HCT116 (cell line): Measurements from ENCODE around the gene TMEM81. TPM values are rescaled to one million over a fixed set of nuclear protein-coding genes. Genes with fewer than 3 reads are reported as not detected.

ENCODE experiments used
- ATAC-seq: fragments of 200-7000 bp; cut with Tn5 transposase; 2 replicates; pipeline ENCODE4 v1.9.1; 2020; ENCODE audit warnings: mild to moderate bottlenecking, moderate library complexity
- BruUV-seq: library from RNA; stranded (reverse); fragments of 400-500 nt; replicated peaks from 2 replicates; lab custom pipeline; 2021; lab: Mats Ljungman, UMichigan
- CTCF ChIA-PET: fragments of 300-600 bp; sonication (Branson Sonifier 250); formaldehyde crosslinking; loops from one replicate; lab custom pipeline; 2021; ENCODE audit warnings: antibody characterized with exemption; lab: Charles Lee
- POLR2A ChIA-PET: fragments of 300-600, 350-600 bp; sonication (Branson Sonifier 250); formaldehyde crosslinking; loops from one replicate; lab custom pipeline; 2021; ENCODE audit warnings: antibody characterized with exemption; lab: Charles Lee
- RAD21 ChIA-PET, 2 experiments: fragments of 300-600 bp; sonication (Branson Sonifier 250); formaldehyde crosslinking; loops; one replicate each; lab custom pipeline; 2023; ENCODE audit warnings: low total read pairs in 2 of 2; ENCODE audit not compliant: uncharacterized antibody in 2 of 2, unreplicated experiment in 2 of 2, low non-redundant PET in 1 of 2; lab: Charles Lee
- DNase-seq: peaks from one replicate; pipeline ENCODE4 v3.0.0-alpha.2; 2010; ENCODE audit warnings: low read depth, low spot score
- H2AFZ ChIP-seq: fragments of 200-600 bp; shearing (Covaris generic), sonication (generic); 2 replicates; pipeline ENCODE4 v1.6.1; 2017; ENCODE audit warnings: low read depth, mixed run types, mixed read lengths, antibody characterized with exemption, low read length; ENCODE audit not compliant: poor library complexity, severe bottlenecking
- H3K27ac ChIP-seq: 2 replicates; pipeline ENCODE4 v1.5.1; 2012; ENCODE audit warnings: low read depth, low read length
- H3K27me3 ChIP-seq: fragments of 200-600 bp; sonication (generic); 2 replicates; pipeline ENCODE4 v1.6.1; 2016; ENCODE audit warnings: mixed run types, low read length, mixed read lengths; ENCODE audit not compliant: insufficient read depth
- H3K36me3 ChIP-seq, 2 experiments: fragments of 200-500 bp in 1 of 2; fragments of 200-600 bp in 1 of 2; sonication (Bioruptor generic) in 1 of 2; sonication (generic) in 1 of 2; 2 replicates each; pipeline versions ENCODE4 v1.5.1 to v1.6.1; 2014 to 2016; ENCODE audit warnings: low read length in 2 of 2, inconsistent platforms in 1 of 2, mixed read lengths in 1 of 2, mixed run types in 1 of 2; ENCODE audit not compliant: insufficient read depth in 2 of 2, control insufficient read depth in 1 of 2
- H3K4me1 ChIP-seq, 2 experiments: fragments of 200-600 bp in 1 of 2; sonication (generic) in 1 of 2; 2 replicates each; pipeline versions ENCODE4 v1.5.1 to v1.6.1; 2012 to 2017; ENCODE audit warnings: low read length in 2 of 2, inconsistent platforms in 1 of 2, mild to moderate bottlenecking in 1 of 2, mixed read lengths in 1 of 2, mixed run types in 1 of 2, moderate library complexity in 1 of 2; ENCODE audit not compliant: insufficient read depth in 2 of 2, control insufficient read depth in 1 of 2
- H3K4me2 ChIP-seq: fragments of 200-600 bp; sonication (generic); 2 replicates; pipeline ENCODE4 v1.6.1; 2017; ENCODE audit warnings: mixed run types, low read length, mixed read lengths
- H3K4me3 ChIP-seq, 2 experiments: fragments of 200-600 bp in 1 of 2; sonication (generic) in 1 of 2; replicated peaks in 1 of 2; 2 replicates each; pipeline ENCODE4 v1.5.1; 2011 to 2016; ENCODE audit warnings: low read length in 2 of 2, control low read depth in 1 of 2, low read depth in 1 of 2, mild to moderate bottlenecking in 1 of 2, mixed read lengths in 1 of 2, mixed run types in 1 of 2
- H3K79me2 ChIP-seq: fragments of 200-600 bp; sonication (generic); 2 replicates; pipeline ENCODE4 v1.6.1; 2017; ENCODE audit warnings: mild to moderate bottlenecking, mixed run types, low read length, moderate library complexity, mixed read lengths; ENCODE audit not compliant: insufficient read depth
- H3K9ac ChIP-seq: fragments of 200-600 bp; sonication (generic); 2 replicates; pipeline ENCODE4 v1.6.1; 2016; ENCODE audit warnings: low read length, mixed read lengths
- H3K9me2 ChIP-seq: fragments of 200-600 bp; sonication (generic), shearing (Covaris generic); 2 replicates; pipeline ENCODE4 v1.6.1; 2017; ENCODE audit warnings: mixed run types, mild to moderate bottlenecking, moderate library complexity; ENCODE audit not compliant: insufficient read depth
- H3K9me3 ChIP-seq, 2 experiments: fragments of 200-500 bp in 1 of 2; fragments of 200-600 bp in 1 of 2; sonication (Bioruptor generic) in 1 of 2; sonication (generic) in 1 of 2; 2 replicates each; pipeline ENCODE4 v1.6.1; 2014 to 2017; ENCODE audit warnings: low read length in 2 of 2, mixed read lengths in 2 of 2, inconsistent platforms in 1 of 2, low read depth in 1 of 2, mild to moderate bottlenecking in 1 of 2, mixed run types in 1 of 2, moderate library complexity in 1 of 2; ENCODE audit not compliant: control insufficient read depth in 1 of 2, insufficient read depth in 1 of 2
- H4K20me1 ChIP-seq: fragments of 200-600 bp; sonication (generic), shearing (Covaris generic); 2 replicates; pipeline ENCODE4 v1.6.1; 2017; ENCODE audit warnings: mixed run types, mild to moderate bottlenecking, moderate library complexity; ENCODE audit not compliant: insufficient read depth
- CBX3 ChIP-seq: IDR thresholded peaks from 2 replicates; pipeline ENCODE4 v1.6.1; 2012; ENCODE audit warnings: low read depth
- JUND ChIP-seq: IDR thresholded peaks from 2 replicates; pipeline ENCODE4 v1.6.1; 2012
- SIN3A ChIP-seq: IDR thresholded peaks from 2 replicates; pipeline ENCODE4 v1.6.1; 2012; ENCODE audit warnings: low read depth
- SRF ChIP-seq: IDR thresholded peaks from 2 replicates; pipeline ENCODE4 v1.6.1; 2012; ENCODE audit warnings: low read depth
- intact Hi-C: fragments of 100-400 bp; cut with micrococcal nuclease; formaldehyde crosslinking; loops from 2 replicates; pipeline ENCODE4 v1.10.0; 2022
- total RNA-seq: library from RNA; stranded (reverse); gene quantifications from one replicate; pipeline ENCODE4 v1.2.1, GENCODE V29; 2021; ENCODE audit not compliant: unreplicated experiment
- TF ChIP-seq, protein P1 (sequence below): IDR thresholded peaks from 2 replicates; pipeline ENCODE4 v1.6.1; 2011; ENCODE audit warnings: mild to moderate bottlenecking, low read length, moderate library complexity; ENCODE audit not compliant: insufficient replicate concordance; ENCODE audit errors: extremely low read depth

TMEM81 gene
- total RNA-seq, 1 experiment from 2014 or later: 4.9 TPM

DNA sequence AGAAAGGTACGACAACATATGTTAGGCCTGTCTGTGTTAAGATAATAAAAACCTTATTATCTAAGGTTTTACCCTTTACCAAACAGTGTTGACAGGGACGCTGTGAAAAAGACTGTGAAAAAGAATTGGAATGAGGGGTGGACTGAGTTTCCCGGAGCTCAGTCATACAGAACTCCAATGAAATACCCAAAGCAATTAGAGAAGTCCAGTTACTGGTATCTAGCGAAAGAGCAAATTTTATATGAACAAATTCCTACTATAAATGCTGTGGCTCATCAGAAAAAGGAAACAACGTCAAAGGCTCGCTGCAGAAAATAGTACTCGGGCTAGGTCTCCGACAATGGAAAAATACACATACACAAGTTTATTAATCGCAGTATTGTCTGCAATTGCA, 38.2 kb upstream of the TMEM81 start:
- no peaks in the 10 kb centered on the region for H3K9me2 ChIP-seq
- ChIA-PET POLR2A (interaction anchor here (1.2 kb wide), 2 partner anchors 24 to 76 kb away, joined by 3 read pairs; no protein-coding TSS in a partner anchor), RAD21 (no interaction called here), CTCF (interaction anchor here (2.0 to 2.7 kb wide), 4 partner anchors 19 to 134 kb away, joined by 6 to 9 read pairs (median 8); partner anchors contain the start of gene TMCC2)
- H3K4me3 ChIP-seq: peak overlapping the region; percentile 90 to 98
- ATAC-seq: peak; percentile 35
- peak overlapping the region; percentile 97 for H3K4me2 ChIP-seq
- H3K9ac ChIP-seq: peak overlapping the region; percentile 81
- BruUV-seq: TSS peak; percentile 80
- H3K4me1 ChIP-seq: peaks cover 7 to 22% of the 10 kb centered on the region in 2 experiments; a peak in 3 of 4 replicates
- no peaks in the 10 kb centered on the region for H3K9me3 ChIP-seq
- TF ChIP-seq SIN3A (no peak), JUND (peak; percentile 8; the same call in 1 of the 2 replicates), SRF (no peak), CBX3 (no peak)
- TF ChIP-seq, protein P1, sequence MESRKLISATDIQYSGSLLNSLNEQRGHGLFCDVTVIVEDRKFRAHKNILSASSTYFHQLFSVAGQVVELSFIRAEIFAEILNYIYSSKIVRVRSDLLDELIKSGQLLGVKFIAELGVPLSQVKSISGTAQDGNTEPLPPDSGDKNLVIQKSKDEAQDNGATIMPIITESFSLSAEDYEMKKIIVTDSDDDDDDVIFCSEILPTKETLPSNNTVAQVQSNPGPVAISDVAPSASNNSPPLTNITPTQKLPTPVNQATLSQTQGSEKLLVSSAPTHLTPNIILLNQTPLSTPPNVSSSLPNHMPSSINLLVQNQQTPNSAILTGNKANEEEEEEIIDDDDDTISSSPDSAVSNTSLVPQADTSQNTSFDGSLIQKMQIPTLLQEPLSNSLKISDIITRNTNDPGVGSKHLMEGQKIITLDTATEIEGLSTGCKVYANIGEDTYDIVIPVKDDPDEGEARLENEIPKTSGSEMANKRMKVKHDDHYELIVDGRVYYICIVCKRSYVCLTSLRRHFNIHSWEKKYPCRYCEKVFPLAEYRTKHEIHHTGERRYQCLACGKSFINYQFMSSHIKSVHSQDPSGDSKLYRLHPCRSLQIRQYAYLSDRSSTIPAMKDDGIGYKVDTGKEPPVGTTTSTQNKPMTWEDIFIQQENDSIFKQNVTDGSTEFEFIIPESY: peak; percentile 2
- intact Hi-C loops: loop anchor here (1.0 to 2.0 kb wide), 3 partner anchors 19 to 134 kb away; partner anchors contain the start of gene DSTYK
- no peaks in the 10 kb centered on the region for H4K20me1 ChIP-seq
- peak overlapping the region; percentile 98 for H2AFZ ChIP-seq
- DNase-seq: no peak
- H3K27me3 ChIP-seq: no peaks in the 10 kb centered on the region
- peak overlapping the region; percentile 70; the same call in 1 of the 2 replicates for H3K27ac ChIP-seq
- H3K36me3 ChIP-seq: no peaks in the 10 kb centered on the region
- peaks cover 43% of the 10 kb centered on the region for H3K79me2 ChIP-seq
